ENCODE measurements around the gene AUNIP. TPM values are rescaled to one million over a fixed set of nuclear protein-coding genes. Genes with fewer than 3 reads are reported as not detected.

AUNIP gene
- total RNA-seq, 4 donors from 2014 or later = 0.26 to 0.89 (median 0.49) TPM; not detected in 1

DNA sequence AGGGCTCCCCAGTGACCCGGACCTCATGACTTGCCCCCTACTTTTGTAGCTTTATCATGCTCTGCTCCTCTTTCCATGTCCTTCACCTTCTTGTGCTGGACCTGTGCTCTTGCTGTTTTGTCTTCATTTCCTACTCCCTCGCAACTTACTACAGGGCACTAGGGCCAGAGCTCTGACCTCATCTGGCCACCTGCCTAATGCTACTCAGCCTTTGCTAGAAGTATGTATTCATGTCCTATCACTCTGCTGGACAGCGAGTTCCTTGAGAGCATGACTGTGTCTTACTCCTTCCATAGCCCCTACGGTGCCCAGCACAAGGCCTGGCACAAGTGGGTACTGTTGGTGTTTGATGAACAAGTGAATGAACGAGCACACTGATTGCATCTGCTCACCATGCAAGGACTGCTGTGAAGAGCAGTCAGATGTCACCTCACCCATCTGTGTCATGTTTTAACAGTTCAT is 37.6 kb downstream of the AUNIP start:
- Histone ChIP-seq H3K4me1 (peaks cover 36% of the 10 kb centered on the region), H3K27me3 (no peaks in the 10 kb centered on the region), H3K36me3 (peaks cover 11% of the 10 kb centered on the region), H3K4me3 (peak overlapping the region; percentile 77), H3K27ac (peak overlapping the region; percentile 93), H3K9me3 (no peaks in the 10 kb centered on the region)
- WGBS = 71% methylated on average over 5 of the region's 5 CpGs
- no peak for DNase-seq (ENCODE audit: low spot score in 2 of 2)
- TF ChIP-seq POLR2AphosphoS5 (IDR thresholded peaks at IDR 0.05) = no peak
- no peak for TF ChIP-seq POLR2A (IDR thresholded peaks at IDR 0.05)
- no peak for TF ChIP-seq EP300 (IDR thresholded peaks at IDR 0.05)
- TF ChIP-seq, protein P1, sequence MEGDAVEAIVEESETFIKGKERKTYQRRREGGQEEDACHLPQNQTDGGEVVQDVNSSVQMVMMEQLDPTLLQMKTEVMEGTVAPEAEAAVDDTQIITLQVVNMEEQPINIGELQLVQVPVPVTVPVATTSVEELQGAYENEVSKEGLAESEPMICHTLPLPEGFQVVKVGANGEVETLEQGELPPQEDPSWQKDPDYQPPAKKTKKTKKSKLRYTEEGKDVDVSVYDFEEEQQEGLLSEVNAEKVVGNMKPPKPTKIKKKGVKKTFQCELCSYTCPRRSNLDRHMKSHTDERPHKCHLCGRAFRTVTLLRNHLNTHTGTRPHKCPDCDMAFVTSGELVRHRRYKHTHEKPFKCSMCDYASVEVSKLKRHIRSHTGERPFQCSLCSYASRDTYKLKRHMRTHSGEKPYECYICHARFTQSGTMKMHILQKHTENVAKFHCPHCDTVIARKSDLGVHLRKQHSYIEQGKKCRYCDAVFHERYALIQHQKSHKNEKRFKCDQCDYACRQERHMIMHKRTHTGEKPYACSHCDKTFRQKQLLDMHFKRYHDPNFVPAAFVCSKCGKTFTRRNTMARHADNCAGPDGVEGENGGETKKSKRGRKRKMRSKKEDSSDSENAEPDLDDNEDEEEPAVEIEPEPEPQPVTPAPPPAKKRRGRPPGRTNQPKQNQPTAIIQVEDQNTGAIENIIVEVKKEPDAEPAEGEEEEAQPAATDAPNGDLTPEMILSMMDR (IDR thresholded peaks at IDR 0.05) = no peak

DNA sequence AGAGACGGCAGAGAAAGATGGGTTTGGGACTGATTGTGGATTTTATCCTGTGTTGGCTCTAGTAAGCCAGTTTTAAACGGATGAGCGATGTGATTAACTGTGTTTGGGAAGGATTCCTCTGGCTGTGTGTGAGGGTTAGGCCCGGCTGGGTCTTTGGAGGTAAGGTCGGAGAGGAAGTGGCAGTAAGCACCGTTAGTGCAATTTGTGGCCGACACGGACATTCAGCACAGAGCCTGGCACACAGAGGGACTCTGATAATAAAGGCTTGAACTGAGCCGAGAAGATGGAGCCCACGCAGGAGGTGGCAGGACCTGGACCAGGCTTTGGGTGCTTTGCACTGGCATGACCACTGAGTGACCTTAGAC is 38.2 kb downstream of the AUNIP start:
- TF ChIP-seq, protein P1 (IDR thresholded peaks at IDR 0.05) = no peak
- TF ChIP-seq POLR2A (IDR thresholded peaks at IDR 0.05) (no peak), POLR2AphosphoS5 (IDR thresholded peaks at IDR 0.05) (no peak), EP300 (IDR thresholded peaks at IDR 0.05) (no peak)
- peak overlapping the region; percentile 93 for H3K27ac ChIP-seq
- H3K9me3 ChIP-seq = no peaks in the 10 kb centered on the region
- peak overlapping the region; percentile 77 for H3K4me3 ChIP-seq
- peaks cover 35% of the 10 kb centered on the region for H3K4me1 ChIP-seq
- no peaks in the 10 kb centered on the region for H3K27me3 ChIP-seq
- 36% methylated on average over 9 of the region's 10 CpGs for WGBS
- H3K36me3 ChIP-seq = peaks cover 11% of the 10 kb centered on the region
- no peak for DNase-seq (ENCODE audit: low spot score in 2 of 2)

DNA sequence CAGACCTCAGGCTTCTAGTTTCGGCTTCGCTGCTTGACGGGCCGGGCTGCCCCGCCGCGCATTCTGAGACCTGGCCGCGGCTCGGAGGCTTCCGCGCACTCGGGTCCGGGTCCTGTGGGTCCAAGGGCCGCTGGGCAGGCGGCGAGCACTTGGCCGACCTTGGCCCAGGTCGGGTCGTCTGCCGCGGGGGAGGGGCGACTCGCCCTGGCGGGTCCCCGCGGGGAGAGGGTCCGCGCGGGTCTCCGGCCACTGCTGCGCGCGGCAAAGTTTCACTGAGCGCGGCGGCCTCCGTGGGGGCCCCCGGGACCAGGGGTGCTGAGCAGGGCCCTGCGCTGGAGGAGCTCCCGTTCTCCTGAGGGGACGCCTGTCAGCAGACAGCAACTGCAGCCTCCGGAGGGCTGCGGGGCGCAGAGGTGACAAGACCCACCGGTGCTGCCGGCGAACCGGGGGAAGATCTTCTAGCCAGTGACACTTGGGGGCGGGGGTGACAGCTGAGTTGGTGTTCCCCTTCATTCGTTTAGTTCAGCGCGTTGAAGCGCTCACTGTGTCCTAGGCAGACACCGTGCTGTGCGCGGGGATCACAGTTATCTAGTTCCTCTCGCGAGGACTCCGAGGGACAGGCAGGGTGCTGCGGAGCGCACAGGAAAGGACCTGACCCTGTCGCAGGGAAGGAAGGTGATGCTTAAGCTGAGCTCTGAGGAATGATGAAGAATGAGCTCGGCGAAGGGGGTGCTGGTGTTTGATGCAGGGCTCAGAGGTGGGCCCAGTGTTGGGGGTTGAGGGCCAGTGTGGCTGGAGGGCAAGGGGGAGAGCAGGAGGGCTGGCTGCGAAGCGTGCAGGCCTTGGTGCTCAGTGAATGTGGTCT is 38.8 kb downstream of the AUNIP start:
- Histone ChIP-seq H3K27me3 (no peaks in the 10 kb centered on the region), H3K4me1 (peaks cover 31% of the 10 kb centered on the region), H3K27ac (peak overlapping the region; percentile 93), H3K36me3 (peaks cover 15% of the 10 kb centered on the region), H3K9me3 (no peaks in the 10 kb centered on the region), H3K4me3 (peak overlapping the region; percentile 77)
- WGBS = 2% methylated on average over 17 of the region's 67 CpGs
- TF ChIP-seq POLR2AphosphoS5 (IDR thresholded peaks at IDR 0.05) = no peak
- no peak for TF ChIP-seq POLR2A (IDR thresholded peaks at IDR 0.05)
- TF ChIP-seq, protein P1 (IDR thresholded peaks at IDR 0.05) = no peak
- TF ChIP-seq EP300 (IDR thresholded peaks at IDR 0.05) = no peak
- peak in 1 of 2 donors; percentile 69 for DNase-seq (ENCODE audit: low spot score in 2 of 2)

DNA sequence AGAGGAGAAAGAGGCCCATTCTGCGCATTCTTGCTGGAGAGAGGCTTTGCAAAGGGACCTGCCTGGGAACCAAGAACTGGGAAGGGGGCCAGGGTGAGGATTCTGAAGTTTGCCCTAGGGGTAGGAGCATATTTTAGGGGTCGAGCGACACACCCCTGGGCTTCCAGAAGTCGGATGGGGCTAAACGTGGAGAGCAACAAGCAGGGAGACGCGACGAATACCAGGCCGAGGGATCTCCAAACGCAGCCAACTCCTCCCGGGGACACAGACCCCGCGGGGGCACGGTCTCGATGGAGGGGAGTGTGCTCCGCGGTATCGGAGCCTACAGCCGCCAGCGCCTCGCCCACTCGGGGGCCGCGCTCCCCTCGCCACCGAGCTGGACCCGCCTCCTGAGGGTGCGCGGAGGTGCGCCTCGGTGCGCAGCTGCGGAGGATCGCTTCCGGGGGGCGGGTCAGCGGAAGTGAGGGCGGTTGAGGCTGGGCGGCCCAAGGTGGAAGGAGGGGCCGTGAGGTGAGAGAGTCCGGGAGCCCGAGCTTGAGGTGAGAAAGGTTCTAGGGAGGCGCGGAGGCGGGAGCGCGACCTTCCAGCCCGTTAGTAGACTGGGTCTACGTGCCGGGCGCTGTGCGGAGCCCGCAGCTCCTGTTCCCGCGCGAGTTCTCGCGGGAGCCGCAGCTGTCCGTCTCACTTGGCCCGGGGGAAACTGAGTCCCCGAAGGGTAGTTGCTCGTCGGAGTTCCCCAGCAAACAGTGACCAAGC is 39.6 kb downstream of the AUNIP start, which contains the start of gene MTFR1L:
MTFR1L (plus strand) TSS at position 464 of the 756 bp plus-strand sequence. CDS start 3,151 bp downstream, outside the sequence.
- no peaks in the 10 kb centered on the region for H3K9me3 ChIP-seq
- peaks cover 31% of the 10 kb centered on the region for H3K4me1 ChIP-seq
- peak within 1 kb of the TSS; percentile 77 for H3K4me3 ChIP-seq
- peak within 1 kb of the TSS; percentile 93 for H3K27ac ChIP-seq
- H3K36me3 ChIP-seq = peaks cover 23% of the 10 kb centered on the region
- TF ChIP-seq POLR2A (IDR thresholded peaks at IDR 0.05) = peak in 1 of 2 donors; percentile 67
- TF ChIP-seq, protein P1 (IDR thresholded peaks at IDR 0.05) = no peak
- no peak for TF ChIP-seq EP300 (IDR thresholded peaks at IDR 0.05)
- TF ChIP-seq POLR2AphosphoS5 (IDR thresholded peaks at IDR 0.05) = peak; percentile 53 to 85 (median 80)
- peak; percentile 93 to 94 for DNase-seq (ENCODE audit: low spot score in 2 of 2)
- no peaks in the 10 kb centered on the region for H3K27me3 ChIP-seq
- 1% methylated on average over 44 of the region's 64 CpGs for WGBS
